K562 (cell line): ENCODE results near the gene NXN. TPM values are rescaled to one million over a fixed set of nuclear protein-coding genes. Genes with fewer than 3 reads are reported as not detected.

ENCODE experiments used
- ATAC-seq: fragments of 200-7000 bp; cut with Tn5 transposase; 3 replicates; pipeline ENCODE4 v1.9.1; 2020; ENCODE audit warnings: moderate library complexity
- BruUV-seq: library from RNA; stranded (reverse); fragments of 400-500 nt; replicated peaks from 2 replicates; lab custom pipeline; 2021; lab: Mats Ljungman, UMichigan
- CTCF ChIA-PET: fragments of 300-600 bp; formaldehyde crosslinking; extraction: SDS; loops from one replicate; lab custom pipeline; 2021; ENCODE audit warnings: low intra/inter-chr PET ratio; lab: Yijun Ruan, JAX
- POLR2A ChIA-PET: fragments of 300-600, 350-650 bp; sonication (Branson Sonifier 250); formaldehyde crosslinking; extraction: SDS; loops from one replicate; lab custom pipeline; 2021; ENCODE audit warnings: antibody characterized with exemption, inconsistent platforms; lab: Yijun Ruan, JAX
- DNase-seq, 4 experiments: peaks; one replicate each; pipeline versions ENCODE4 v3.0.0 to v3.0.0-alpha.2; 2011 to 2018; ENCODE audit warnings: low spot score in 3 of 4, mixed read lengths in 3 of 4; ENCODE audit errors: extremely low read depth in 1 of 4
- FAIRE-seq: peaks from 2 replicates; lab custom pipeline; 2011; peaks lifted over from hg19 to GRCh38; lab: Jason Lieb, UNC
- H2AFZ ChIP-seq: 2 replicates; pipeline ENCODE4 v1.6.0; 2011; ENCODE audit warnings: low read depth, low read length, control low read depth, inconsistent platforms
- H3K27ac ChIP-seq: fragments of 200-600 bp; 3 replicates; pipeline ENCODE4 v1.8.0; 2011; ENCODE audit warnings: low read depth, mild to moderate bottlenecking, control low read depth, inconsistent platforms, low read length, moderate library complexity, mixed read lengths; ENCODE audit errors: extremely low read depth
- H3K27me3 ChIP-seq, 2 experiments: fragments of 300-600 bp in 1 of 2; 2 replicates in 1 of 2; 3 replicates in 1 of 2; pipeline versions ENCODE4 v1.6.0 to v1.8.0; 2011; ENCODE audit warnings: inconsistent platforms in 2 of 2, low read length in 2 of 2, mild to moderate bottlenecking in 1 of 2, mixed read lengths in 1 of 2, moderate library complexity in 1 of 2; ENCODE audit not compliant: control insufficient read depth in 2 of 2, insufficient read depth in 2 of 2
- H3K36me3 ChIP-seq: fragments of 300-600 bp; 3 replicates; pipeline ENCODE4 v1.8.0; 2011; ENCODE audit warnings: mild to moderate bottlenecking, low read length, inconsistent platforms; ENCODE audit not compliant: control insufficient read depth, insufficient read depth
- H3K4me1 ChIP-seq, 2 experiments: fragments of 200-600 bp in 1 of 2; replicated peaks in 1 of 2; 2 replicates in 1 of 2; 3 replicates in 1 of 2; pipeline versions ENCODE4 v1.5.1 to v1.8.0; 2011; ENCODE audit warnings: inconsistent platforms in 2 of 2, low read length in 2 of 2, mild to moderate bottlenecking in 1 of 2, mixed read lengths in 1 of 2, moderate library complexity in 1 of 2; ENCODE audit not compliant: control insufficient read depth in 2 of 2, insufficient read depth in 2 of 2
- H3K4me2 ChIP-seq: 2 replicates; pipeline ENCODE4 v1.6.1; 2011; ENCODE audit warnings: low read length, control low read depth, inconsistent platforms, mixed read lengths; ENCODE audit not compliant: insufficient read depth
- H3K4me3 ChIP-seq: fragments of 200-600 bp; sonication (generic), shearing (Covaris generic); 2 replicates; pipeline ENCODE4 v1.5.1; 2016; ENCODE audit warnings: control low read depth, inconsistent platforms
- H3K79me2 ChIP-seq: fragments of 200-600 bp; 3 replicates; pipeline ENCODE4 v1.8.0; 2011; ENCODE audit warnings: low read length, inconsistent platforms; ENCODE audit not compliant: control insufficient read depth, insufficient read depth
- H3K9ac ChIP-seq, 2 experiments: 2 replicates each; pipeline versions ENCODE4 v1.6.0 to v1.6.1; 2011; ENCODE audit warnings: low read depth in 2 of 2, low read length in 2 of 2, control low read depth in 1 of 2, inconsistent platforms in 1 of 2, mild to moderate bottlenecking in 1 of 2, mixed read lengths in 1 of 2; ENCODE audit not compliant: insufficient read depth in 1 of 2
- H3K9me1 ChIP-seq: one replicate; pipeline ENCODE4 v1.6.0; 2011; ENCODE audit warnings: inconsistent platforms, mild to moderate bottlenecking, low read length, moderate library complexity; ENCODE audit not compliant: control insufficient read depth, insufficient read depth
- H3K9me3 ChIP-seq: replicated peaks from 2 replicates; pipeline ENCODE4 v1.5.1; 2011; ENCODE audit warnings: low read depth, low read length, inconsistent platforms; ENCODE audit not compliant: control insufficient read depth, insufficient read depth
- H4K20me1 ChIP-seq: replicated peaks from 2 replicates; pipeline ENCODE4 v1.6.1; 2011; ENCODE audit warnings: low read length, inconsistent platforms, mixed read lengths; ENCODE audit not compliant: control insufficient read depth, insufficient read depth
- CBFA2T3 ChIP-seq: fragments of 450-650 bp; IDR thresholded peaks from 2 replicates; pipeline ENCODE4 v1.6.1; 2017
- CBX2 ChIP-seq: fragments of 200-600 bp; sonication (generic); IDR thresholded peaks from one replicate; pipeline ENCODE4 v1.6.1; 2012; ENCODE audit warnings: mild to moderate bottlenecking, low read length, inconsistent platforms; ENCODE audit not compliant: insufficient read depth, poor library complexity, severe bottlenecking
- DLX4 ChIP-seq: fragments of 250-450 bp; sonication (Bioruptor Pico); IDR thresholded peaks from 2 replicates; pipeline ENCODE4 v1.6.1; 2021; ENCODE audit warnings: mild to moderate bottlenecking
- HDAC1 ChIP-seq, 2 experiments: fragments of 450-650 bp; IDR thresholded peaks; 2 replicates each; pipeline ENCODE4 v1.6.1; 2016 to 2017; ENCODE audit warnings: inconsistent platforms in 1 of 2, mild to moderate bottlenecking in 1 of 2, moderate library complexity in 1 of 2
- HMG20B ChIP-seq: fragments of 250-450 bp; sonication (Bioruptor Pico); IDR thresholded peaks from 2 replicates; pipeline ENCODE4 v1.5.0; 2021; ENCODE audit warnings: mild to moderate bottlenecking
- HNRNPK ChIP-seq: fragments of 200-400 bp; formaldehyde crosslinking; IDR thresholded peaks from one replicate; pipeline ENCODE4 v1.6.1; 2018; ENCODE audit warnings: mild to moderate bottlenecking, low read depth, low read length; ENCODE audit not compliant: poor library complexity, severe bottlenecking
- ILK ChIP-seq: fragments of 450-650 bp; IDR thresholded peaks from 2 replicates; pipeline ENCODE4 v1.6.1; 2016; ENCODE audit warnings: missing genetic modification characterization, low read depth, mild to moderate bottlenecking, missing compliant biosample characterization, moderate library complexity, borderline replicate concordance
- NCOA4 ChIP-seq: fragments of 450-650 bp; IDR thresholded peaks from 2 replicates; pipeline ENCODE4 v1.6.1; 2018; ENCODE audit warnings: mild to moderate bottlenecking; ENCODE audit not compliant: partially characterized antibody
- NKRF ChIP-seq: fragments of 450-650 bp; IDR thresholded peaks from 2 replicates; pipeline ENCODE4 v1.6.1; 2016; ENCODE audit warnings: borderline replicate concordance
- NRF1 ChIP-seq, 2 experiments: fragments of 450-650 bp; IDR thresholded peaks in 1 of 2; conservative IDR thresholded peaks in 1 of 2; 2 replicates each; pipeline ENCODE4 v1.6.1; 2014; ENCODE audit warnings: mild to moderate bottlenecking in 2 of 2
- PML ChIP-seq: IDR thresholded peaks from 2 replicates; pipeline ENCODE4 v1.6.1; 2012; ENCODE audit warnings: low read length, inconsistent platforms
- SAFB ChIP-seq: fragments of 200-400 bp; formaldehyde crosslinking; IDR thresholded peaks from 2 replicates; pipeline ENCODE4 v1.6.1; 2017; ENCODE audit warnings: low read depth, low read length, borderline replicate concordance
- SMAD4 ChIP-seq: fragments of 250-450 bp; sonication (Bioruptor Pico); conservative IDR thresholded peaks from 2 replicates; pipeline ENCODE4 v1.8.0; 2021; ENCODE audit warnings: inconsistent platforms, mild to moderate bottlenecking, moderate library complexity
- SMARCE1 ChIP-seq: fragments of 450-650 bp; IDR thresholded peaks from 2 replicates; pipeline ENCODE4 v1.7.1; 2016; ENCODE audit warnings: mild to moderate bottlenecking
- SP1 ChIP-seq: sonication (generic); formaldehyde crosslinking; IDR thresholded peaks from 2 replicates; pipeline ENCODE4 v1.8.1; 2022; ENCODE audit warnings: mild to moderate bottlenecking, missing genetic modification reagents
- ZNF124 ChIP-seq: sonication (generic); formaldehyde crosslinking; IDR thresholded peaks from 2 replicates; pipeline ENCODE4 v1.8.1; 2022; ENCODE audit warnings: missing genetic modification reagents
- ZNF324 ChIP-seq: fragments of 250-450 bp; sonication (Bioruptor Pico); IDR thresholded peaks from 2 replicates; pipeline ENCODE4 v1.4.0; 2020; ENCODE audit warnings: mild to moderate bottlenecking
- ZNF583 ChIP-seq: fragments of 250-450 bp; sonication (Bioruptor Pico); IDR thresholded peaks from 2 replicates; pipeline ENCODE4 v1.4.0; 2020
- ZNF76 ChIP-seq: fragments of 250-450 bp; sonication (Bioruptor Pico); IDR thresholded peaks from 2 replicates; pipeline ENCODE4 v1.4.0; 2020; ENCODE audit warnings: mild to moderate bottlenecking, moderate library complexity, borderline replicate concordance
- WGBS: fragments of 100-300 bp; shearing (Covaris generic); methylation state at CpG from one replicate; pipeline ENCODE4 v1.1.6; 2016; ENCODE audit warnings: low coverage, mixed read lengths; ENCODE audit not compliant: insufficient coverage; ENCODE audit errors: missing lambda C conversion rate; 5-methylcytosine and 5-hydroxymethylcytosine counted together
- in situ Hi-C: fragments of 300-500 bp; cut with MboI; formaldehyde crosslinking; loops from 4 replicates; pipeline ENCODE4 v1.15.0; 2018; ENCODE audit warnings: inconsistent platforms, mixed read lengths
- intact Hi-C: fragments of 100-400 bp; cut with micrococcal nuclease; formaldehyde crosslinking; loops from 2 replicates; pipeline ENCODE4 v1.14.2; 2022
- polyA plus RNA-seq, 8 experiments: library from polyadenylated mRNA; depleted of rRNA in 4 of 8; stranded (reverse) in 5 of 8; unstranded in 3 of 8; fragments of >200 nt; fragmentation: Nextera tagmentation in 2 of 8; fragmentation: Illumina TruSeq in 1 of 8; extraction: Ambion mirVana in 2 of 8; extraction: Trizol in 1 of 8; gene quantifications; 2 replicates each; pipeline versions ENCODE4 v1.2.1 to v1.2.3, GENCODE V29; 2011 to 2014; ENCODE audit warnings: inconsistent platforms in 1 of 8, missing spikeins in 1 of 8
- total RNA-seq, 7 experiments: library from RNA; depleted of rRNA in 6 of 7; stranded (reverse); fragments of >200 nt in 6 of 7; fragmentation: Illumina TruSeq in 2 of 7; extraction: Trizol in 2 of 7; gene quantifications; 2 replicates each; pipeline versions ENCODE4 v1.2.1 to v1.2.3, GENCODE V29; 2011 to 2021; ENCODE audit warnings: low replicate concordance in 1 of 7

NXN gene
- total and polyA plus RNA-seq, 9 of the 15 experiments (the other 6 are each of a cell fraction or from before 2014, with no cell fraction given), result 0.08 to 0.39 (median 0.29) TPM; not detected in 5

GRCh38 chr17:1007310-1008007 is 27.9 kb upstream of the NXN start:
- ChIA-PET POLR2A (no interaction called here), CTCF (no interaction called here)
- H3K4me3 ChIP-seq, result no peak overlapping the region
- peaks cover 0 to 45% of the 10 kb centered on the region in 2 experiments; a peak in 2 of 5 replicates for H3K4me1 ChIP-seq
- no peak for DNase-seq
- H2AFZ ChIP-seq, result no peak overlapping the region
- BruUV-seq, result no TSS peak
- in situ Hi-C loops (no loop called here), intact Hi-C loops (no loop called here)
- no peak overlapping the region for H3K27ac ChIP-seq
- FAIRE-seq, result no peak
- no peak for ATAC-seq
- no peaks in the 10 kb centered on the region for H3K9me1 ChIP-seq
- H3K27me3 ChIP-seq, result peaks cover 0 to 25% of the 10 kb centered on the region in 2 experiments; a peak in 2 of 5 replicates
- H3K4me2 ChIP-seq, result no peak overlapping the region
- TF ChIP-seq SMARCE1, result no peak
- no peak for TF ChIP-seq PML
- no peak for TF ChIP-seq ILK
- TF ChIP-seq SP1, result no peak
- no peak for TF ChIP-seq NRF1 (conservative IDR thresholded peaks at IDR 0.05 in 1 of 2, IDR thresholded peaks at IDR 0.05 in 1 of 2)
- no peak for TF ChIP-seq SAFB
- no peak for TF ChIP-seq DLX4 (CRISPR knock-in tag)
- no peak for TF ChIP-seq CBFA2T3
- TF ChIP-seq HMG20B (CRISPR knock-in tag), result no peak
- TF ChIP-seq ZNF324, result no peak
- TF ChIP-seq HNRNPK, result no peak
- TF ChIP-seq ZNF583 (CRISPR knock-in tag), result no peak
- no peak for TF ChIP-seq NCOA4
- no peak for TF ChIP-seq HDAC1 (IDR thresholded peaks at IDR 0.05)
- TF ChIP-seq CBX2, result no peak
- no peak for TF ChIP-seq NKRF
- TF ChIP-seq ZNF124 (CRISPR knock-in tag), result no peak
- no peak for TF ChIP-seq SMAD4 (CRISPR knock-in tag)
- no peak for TF ChIP-seq ZNF76 (CRISPR knock-in tag)
- H3K79me2 ChIP-seq, result no peaks in the 10 kb centered on the region
- peaks cover 6% of the 10 kb centered on the region; the same call in 1 of the 3 replicates for H3K36me3 ChIP-seq
- H3K9ac ChIP-seq, result no peak overlapping the region
- H4K20me1 ChIP-seq, result no peaks in the 10 kb centered on the region
- no peaks in the 10 kb centered on the region for H3K9me3 ChIP-seq
- WGBS, result 56% methylated on average over 7 of the region's 16 CpGs
